ENCODE data around the gene PCSK7. TPM values are rescaled to one million over a fixed set of nuclear protein-coding genes. Genes with fewer than 3 reads are reported as not detected.

The PCSK7 gene
- total RNA-seq, 1 donor, result 42.6 TPM

DNA sequence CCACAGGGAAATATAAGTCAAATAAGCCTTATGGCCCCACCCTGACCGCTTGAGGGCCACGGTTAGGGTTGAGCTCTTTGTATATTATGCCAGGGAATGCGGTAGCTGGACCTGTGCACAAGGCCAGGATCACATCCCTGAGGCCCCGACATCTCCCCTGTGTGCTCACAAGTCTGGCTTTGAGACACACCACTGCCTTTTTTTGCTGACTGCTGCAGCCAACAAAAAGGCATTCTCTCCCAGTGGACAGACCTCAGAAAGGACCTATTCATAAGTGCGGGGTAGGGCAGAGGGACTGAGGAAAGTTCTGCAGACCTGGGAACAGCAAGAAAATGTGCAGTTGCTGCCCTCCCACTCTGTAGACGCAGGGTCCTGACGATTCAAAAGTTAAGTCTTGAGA is 56.8 kb downstream of the PCSK7 start:
- no peak overlapping the region for H3K4me3 ChIP-seq (ENCODE audit: low read depth, low read length)
- DNase-seq (ENCODE audit: low read depth), result no peak
- TF ChIP-seq, protein P1, sequence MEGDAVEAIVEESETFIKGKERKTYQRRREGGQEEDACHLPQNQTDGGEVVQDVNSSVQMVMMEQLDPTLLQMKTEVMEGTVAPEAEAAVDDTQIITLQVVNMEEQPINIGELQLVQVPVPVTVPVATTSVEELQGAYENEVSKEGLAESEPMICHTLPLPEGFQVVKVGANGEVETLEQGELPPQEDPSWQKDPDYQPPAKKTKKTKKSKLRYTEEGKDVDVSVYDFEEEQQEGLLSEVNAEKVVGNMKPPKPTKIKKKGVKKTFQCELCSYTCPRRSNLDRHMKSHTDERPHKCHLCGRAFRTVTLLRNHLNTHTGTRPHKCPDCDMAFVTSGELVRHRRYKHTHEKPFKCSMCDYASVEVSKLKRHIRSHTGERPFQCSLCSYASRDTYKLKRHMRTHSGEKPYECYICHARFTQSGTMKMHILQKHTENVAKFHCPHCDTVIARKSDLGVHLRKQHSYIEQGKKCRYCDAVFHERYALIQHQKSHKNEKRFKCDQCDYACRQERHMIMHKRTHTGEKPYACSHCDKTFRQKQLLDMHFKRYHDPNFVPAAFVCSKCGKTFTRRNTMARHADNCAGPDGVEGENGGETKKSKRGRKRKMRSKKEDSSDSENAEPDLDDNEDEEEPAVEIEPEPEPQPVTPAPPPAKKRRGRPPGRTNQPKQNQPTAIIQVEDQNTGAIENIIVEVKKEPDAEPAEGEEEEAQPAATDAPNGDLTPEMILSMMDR (IDR thresholded peaks at IDR 0.05; ENCODE audit: insufficient read depth, low read length), result no peak

DNA sequence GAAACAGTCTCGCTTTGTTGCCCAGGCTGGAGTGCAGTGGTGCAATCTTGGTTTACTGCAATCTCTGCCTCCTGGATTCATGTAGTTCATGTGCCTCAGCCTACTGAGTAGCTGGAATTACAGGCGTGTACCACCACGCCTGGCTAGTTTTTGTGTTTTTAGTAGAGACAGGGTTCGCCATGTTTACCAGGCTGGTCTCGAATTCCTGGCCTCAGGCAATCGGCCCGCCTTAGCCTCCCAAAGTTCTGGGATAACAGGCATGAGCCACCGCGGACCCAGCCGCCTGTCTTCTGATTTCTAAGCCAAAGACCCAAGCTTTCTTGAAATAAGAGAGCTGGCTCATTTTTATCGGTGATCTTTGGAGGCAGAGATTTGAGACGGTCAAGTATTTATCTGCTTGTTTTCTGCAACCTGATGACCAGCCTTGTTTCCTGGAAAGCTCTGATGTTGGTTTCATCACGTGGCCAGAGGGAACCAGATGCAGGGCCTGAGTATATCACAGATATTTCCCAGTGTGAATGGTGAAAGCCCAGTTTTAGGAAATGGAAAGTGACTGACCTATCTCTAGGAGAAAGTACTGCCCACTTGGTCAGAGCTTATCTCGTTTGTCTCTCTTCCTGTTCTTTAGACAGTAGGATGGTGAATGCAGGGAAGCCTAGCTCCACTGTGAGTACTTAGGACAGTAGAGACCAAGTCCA is 59.0 kb downstream of the PCSK7 start:
- H3K4me3 ChIP-seq (ENCODE audit: low read depth, low read length), result no peak overlapping the region
- TF ChIP-seq, protein P1 (IDR thresholded peaks at IDR 0.05; ENCODE audit: insufficient read depth, low read length), result no peak
- DNase-seq (ENCODE audit: low read depth), result peak; percentile 74

- no peak overlapping the region for H3K4me3 ChIP-seq (ENCODE audit: low read depth, low read length)
- TF ChIP-seq, protein P1 (IDR thresholded peaks at IDR 0.05; ENCODE audit: insufficient read depth, low read length), result no peak
- no peak for DNase-seq (ENCODE audit: low read depth)
These were observed 60.3 kb downstream of the PCSK7 start for GRCh38 chr11:117171404-117172061.

DNA sequence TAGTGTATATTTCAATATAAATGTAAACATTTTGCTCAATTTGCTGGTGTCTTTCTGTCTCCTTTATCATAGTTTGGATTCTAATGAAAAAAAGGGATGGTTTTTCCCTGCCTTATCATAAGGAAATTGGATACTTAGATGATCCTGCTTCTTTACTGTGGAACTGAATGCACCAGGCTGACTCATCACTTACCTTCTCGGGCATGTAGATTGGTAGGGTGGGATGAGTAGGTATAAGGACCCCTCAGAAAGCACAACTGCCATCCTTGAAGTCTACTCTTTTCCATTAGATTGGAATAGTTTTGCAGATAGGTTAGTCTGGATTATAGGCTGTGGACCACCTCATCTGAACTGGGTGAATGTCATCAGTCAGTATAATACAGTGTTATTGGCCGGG is 60.9 kb downstream of the PCSK7 start:
- TF ChIP-seq, protein P1 (IDR thresholded peaks at IDR 0.05; ENCODE audit: insufficient read depth, low read length), result no peak
- H3K4me3 ChIP-seq (ENCODE audit: low read depth, low read length), result no peak overlapping the region
- DNase-seq (ENCODE audit: low read depth), result no peak

- H3K4me3 ChIP-seq (ENCODE audit: low read depth, low read length), result no peak overlapping the region
- no peak for DNase-seq (ENCODE audit: low read depth)
- TF ChIP-seq, protein P1 (IDR thresholded peaks at IDR 0.05; ENCODE audit: insufficient read depth, low read length), result no peak
These were observed 61.7 kb downstream of the PCSK7 start for GRCh38 chr11:117170210-117170609.

DNA sequence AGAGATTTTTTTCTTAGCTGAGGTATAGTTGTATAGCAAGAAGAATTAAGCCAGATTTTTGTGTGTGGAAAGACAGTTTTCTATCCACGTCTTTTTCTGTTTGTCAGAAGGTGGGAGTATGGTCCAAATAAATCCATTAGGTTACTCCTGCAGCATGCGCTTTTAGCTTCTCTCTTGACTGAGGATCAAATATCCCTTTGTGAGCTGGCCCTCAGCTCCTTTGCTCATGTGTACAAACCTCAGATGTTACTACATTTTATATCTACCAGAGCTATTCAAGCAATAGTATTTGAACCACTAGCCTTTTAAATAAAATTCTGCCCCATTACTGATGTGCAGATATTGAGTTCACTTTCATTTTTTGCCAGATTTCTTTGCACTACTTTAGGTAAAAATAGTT is 62.1 kb downstream of the PCSK7 start:
- TF ChIP-seq, protein P1 (IDR thresholded peaks at IDR 0.05; ENCODE audit: insufficient read depth, low read length), result no peak
- no peak overlapping the region for H3K4me3 ChIP-seq (ENCODE audit: low read depth, low read length)
- no peak for DNase-seq (ENCODE audit: low read depth)
